Fibroblast of lung (primary cell): ENCODE measurements around the gene MYO3B. TPM values are rescaled to one million over a fixed set of nuclear protein-coding genes. Genes with fewer than 3 reads are reported as not detected.

Source experiments
- DNase-seq, 2 donors: peaks; one replicate each; pipeline versions ENCODE4 v3.0.0 to v3.0.0-alpha.2; 2010; ENCODE audit warnings: low read depth in 2 of 2
- H2AFZ ChIP-seq: 2 replicates; pipeline ENCODE4 v1.5.1; 2012; ENCODE audit warnings: low read length, control low read depth, inconsistent platforms
- H3K27ac ChIP-seq: 2 replicates; pipeline ENCODE4 v1.5.1; 2011; ENCODE audit warnings: low read length, control low read depth; ENCODE audit not compliant: insufficient read depth
- H3K27me3 ChIP-seq: 2 replicates; pipeline ENCODE4 v1.5.1; 2011; ENCODE audit warnings: mild to moderate bottlenecking, low read length; ENCODE audit not compliant: control insufficient read depth, insufficient read depth
- H3K36me3 ChIP-seq: 2 replicates; pipeline ENCODE4 v1.5.1; 2011; ENCODE audit warnings: low read length; ENCODE audit not compliant: control insufficient read depth, insufficient read depth
- H3K4me1 ChIP-seq: 2 replicates; pipeline ENCODE4 v1.5.1; 2011; ENCODE audit warnings: low read length; ENCODE audit not compliant: control insufficient read depth, insufficient read depth; ENCODE audit errors: extremely low read depth
- H3K4me2 ChIP-seq: 2 replicates; pipeline ENCODE4 v1.5.1; 2011; ENCODE audit warnings: low read length, control low read depth; ENCODE audit not compliant: insufficient read depth; ENCODE audit errors: extremely low read depth
- H3K4me3 ChIP-seq, 4 experiments: fragments of 200-600 bp in 1 of 4; sonication (generic) in 1 of 4; replicated peaks in 1 of 4; 2 replicates each; pipeline ENCODE4 v1.5.1; 2011 to 2016; ENCODE audit warnings: low read length in 4 of 4, low read depth in 3 of 4, mild to moderate bottlenecking in 3 of 4, control low read depth in 2 of 4, inconsistent platforms in 1 of 4, mixed read lengths in 1 of 4; ENCODE audit not compliant: insufficient read depth in 1 of 4; ENCODE audit errors: control extremely low read depth in 1 of 4
- H3K79me2 ChIP-seq: 2 replicates; pipeline ENCODE4 v1.5.1; 2012; ENCODE audit warnings: mild to moderate bottlenecking, low read length, inconsistent platforms; ENCODE audit not compliant: control insufficient read depth, insufficient read depth
- H3K9ac ChIP-seq: 2 replicates; pipeline ENCODE4 v1.5.1; 2011; ENCODE audit warnings: mild to moderate bottlenecking, low read length, control low read depth; ENCODE audit not compliant: insufficient read depth
- H3K9me3 ChIP-seq: 2 replicates; pipeline ENCODE4 v1.5.1; 2012; ENCODE audit warnings: low read depth, low read length; ENCODE audit not compliant: control insufficient read depth, insufficient read depth
- H4K20me1 ChIP-seq: 2 replicates; pipeline ENCODE4 v1.5.1; 2011; ENCODE audit warnings: low read length; ENCODE audit not compliant: control insufficient read depth, insufficient read depth; ENCODE audit errors: extremely low read depth
- CTCF ChIP-seq, 2 donors: IDR thresholded peaks in 1 of 2; conservative IDR thresholded peaks in 1 of 2; 1 replicate in 1 of 2; 2 replicates in 1 of 2; pipeline ENCODE4 v1.5.1; 2011 to 2012; ENCODE audit warnings: low read length in 2 of 2, control low read depth in 1 of 2, inconsistent platforms in 1 of 2, low read depth in 1 of 2, mild to moderate bottlenecking in 1 of 2
- EZH2 ChIP-seq: IDR thresholded peaks from 2 replicates; pipeline ENCODE4 v1.5.1; 2012; ENCODE audit warnings: low read length, control low read depth, mild to moderate bottlenecking; ENCODE audit errors: missing control alignments
- polyA plus RNA-seq, 2 donors: library from polyadenylated mRNA; depleted of rRNA in 1 of 2; stranded (reverse) in 1 of 2; unstranded in 1 of 2; fragments of >200 nt; gene quantifications; 2 replicates each; pipeline ENCODE4 v1.2.1, GENCODE V29; 2011 to 2012; ENCODE audit warnings: missing spikeins in 1 of 2
- total RNA-seq: library from RNA; depleted of rRNA; stranded (reverse); fragments of >200 nt; gene quantifications from 2 replicates; pipeline ENCODE4 v1.2.1, GENCODE V29; 2014

The MYO3B gene
- total and polyA plus RNA-seq, 2 donors (not counting 1 experiment from before 2014, with no cell fraction given), result 0.06 to 0.50 TPM

DNA sequence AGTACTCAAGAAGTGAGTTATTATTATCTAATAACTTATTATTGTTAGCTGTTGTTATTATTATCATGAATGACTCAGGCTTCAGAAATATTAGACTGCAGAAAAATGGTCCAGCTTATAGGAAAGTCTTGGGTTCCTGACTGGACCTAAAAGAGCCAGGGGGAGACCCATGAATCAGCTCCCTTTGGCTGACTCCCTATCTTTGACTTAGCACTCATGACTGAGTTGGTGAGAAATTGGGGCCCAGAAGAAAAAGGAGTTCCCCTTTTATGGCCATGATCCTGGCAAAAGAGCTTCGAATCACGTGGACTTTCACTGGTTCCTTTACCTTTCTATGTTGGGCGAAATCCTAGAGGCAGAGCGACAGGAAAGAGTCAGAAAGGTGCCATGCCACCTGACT is 145.8 kb downstream of the MYO3B start:
- no peaks in the 10 kb centered on the region for H3K4me1 ChIP-seq
- no peaks in the 10 kb centered on the region for H4K20me1 ChIP-seq
- no peak overlapping the region for H3K9ac ChIP-seq
- no peak overlapping the region for H3K4me3 ChIP-seq
- H3K79me2 ChIP-seq, result no peaks in the 10 kb centered on the region
- no peaks in the 10 kb centered on the region for H3K27me3 ChIP-seq
- no peaks in the 10 kb centered on the region for H3K36me3 ChIP-seq
- no peak for TF ChIP-seq CTCF (conservative IDR thresholded peaks at IDR 0.05 in 1 of 2, IDR thresholded peaks at IDR 0.05 in 1 of 2; ENCODE audit: low read depth in 1 of 2, low read length in 2 of 2)
- TF ChIP-seq EZH2, result no peak
- H3K9me3 ChIP-seq, result no peaks in the 10 kb centered on the region
- no peak for DNase-seq
- no peak overlapping the region for H3K27ac ChIP-seq
- H3K4me2 ChIP-seq, result no peak overlapping the region
- no peak overlapping the region for H2AFZ ChIP-seq

DNA sequence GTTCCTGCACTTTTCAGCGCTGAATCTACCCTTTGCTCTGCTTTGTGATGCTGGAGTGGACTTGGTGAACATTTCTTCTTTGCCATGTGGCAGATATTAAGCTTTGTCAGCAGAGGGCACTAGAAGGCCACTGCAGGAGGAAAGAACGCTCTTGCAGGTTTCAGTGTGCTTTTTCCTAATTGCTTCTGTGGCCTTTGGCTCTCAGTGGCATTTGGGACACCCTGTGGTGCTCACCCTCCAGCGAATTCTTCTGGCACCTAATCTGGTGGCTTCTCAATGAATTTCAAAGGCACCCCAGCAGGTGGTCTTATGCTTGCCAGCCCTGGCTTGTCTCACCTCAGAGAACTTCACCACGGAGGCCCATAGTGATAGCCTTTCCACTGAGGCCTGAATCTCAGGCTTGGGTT is 146.7 kb downstream of the MYO3B start:
- H3K9ac ChIP-seq, result no peak overlapping the region
- TF ChIP-seq CTCF (conservative IDR thresholded peaks at IDR 0.05 in 1 of 2, IDR thresholded peaks at IDR 0.05 in 1 of 2; ENCODE audit: low read depth in 1 of 2, low read length in 2 of 2), result peak; percentile 69 to 78
- no peak for TF ChIP-seq EZH2
- H3K4me2 ChIP-seq, result no peak overlapping the region
- no peaks in the 10 kb centered on the region for H3K9me3 ChIP-seq
- no peak overlapping the region for H3K4me3 ChIP-seq
- no peaks in the 10 kb centered on the region for H3K79me2 ChIP-seq
- H3K4me1 ChIP-seq, result no peaks in the 10 kb centered on the region
- peak; percentile 36 to 48 for DNase-seq
- H3K27ac ChIP-seq, result no peak overlapping the region
- no peaks in the 10 kb centered on the region for H4K20me1 ChIP-seq
- no peaks in the 10 kb centered on the region for H3K36me3 ChIP-seq
- H2AFZ ChIP-seq, result no peak overlapping the region
- H3K27me3 ChIP-seq, result no peaks in the 10 kb centered on the region

DNA sequence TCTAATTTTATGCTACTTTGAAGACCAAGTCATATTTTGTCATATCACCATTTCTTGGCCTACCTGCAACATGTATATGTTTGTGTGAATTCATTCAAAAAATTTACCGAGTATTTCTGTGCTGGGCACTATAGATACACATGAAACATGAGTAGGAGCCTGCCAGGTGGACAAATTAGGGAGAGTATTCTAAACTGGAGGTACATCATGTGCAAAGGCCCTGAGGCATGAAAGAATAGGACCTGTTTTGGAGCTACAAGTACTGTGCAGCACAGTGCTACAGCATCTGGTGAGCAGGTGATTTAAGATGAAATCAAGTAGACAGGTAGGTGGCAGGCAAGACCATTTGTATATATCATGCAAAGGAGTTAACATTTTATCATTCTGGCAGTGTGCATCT is 152.9 kb downstream of the MYO3B start:
- DNase-seq, result no peak
- H3K4me3 ChIP-seq, result no peak overlapping the region
- no peak for TF ChIP-seq EZH2
- TF ChIP-seq CTCF (conservative IDR thresholded peaks at IDR 0.05 in 1 of 2, IDR thresholded peaks at IDR 0.05 in 1 of 2; ENCODE audit: low read depth in 1 of 2, low read length in 2 of 2), result no peak
- H3K4me1 ChIP-seq, result no peaks in the 10 kb centered on the region
- no peak overlapping the region for H3K4me2 ChIP-seq
- H3K27me3 ChIP-seq, result no peaks in the 10 kb centered on the region
- no peaks in the 10 kb centered on the region for H3K36me3 ChIP-seq
- H3K9ac ChIP-seq, result no peak overlapping the region
- H4K20me1 ChIP-seq, result no peaks in the 10 kb centered on the region
- H3K79me2 ChIP-seq, result no peaks in the 10 kb centered on the region
- H3K27ac ChIP-seq, result no peak overlapping the region
- H2AFZ ChIP-seq, result no peak overlapping the region
- no peaks in the 10 kb centered on the region for H3K9me3 ChIP-seq
